ENCODE data around the gene SRF.

- TF ChIP-seq EZH2phosphoT487 (IDR thresholded peaks at IDR 0.05; ENCODE audit: borderline replicate concordance, low read length) (no peak), CTCF (conservative IDR thresholded peaks at IDR 0.05; ENCODE audit: low read depth, low read length) (no peak), EZH2 (IDR thresholded peaks at IDR 0.05; ENCODE audit: low read length, unreplicated experiment) (no peak)
Observed at GRCh38 chr6:43123461-43124314, 47.4 kb upstream of the SRF start.

Data from PC-3 (cell line).